Activated naive CD4-positive, alpha-beta T cell treated with anti-CD3 and anti-CD28 coated beads, Interleukin-2, amount 10 ng/mL, durations not matched to agents 7 days and 5 days (primary cell): Measurements from ENCODE around the gene MAGEC1.
"Not testable (repeated sequence)": the region's sequence is repeated elsewhere in the genome, so short reads cannot be mapped to it uniquely, and the experiment has no call there.

Source experiments
- CTCF ChIA-PET: fragments of 350-600 bp; sonication (Branson Sonifier 250); formaldehyde crosslinking; loops from one replicate; lab custom pipeline; 2021; ENCODE audit warnings: antibody characterized with exemption; lab: Charles Lee
- DNase-seq: peaks from one replicate; pipeline ENCODE4 v3.0.0-alpha.2; 2020
- H3K27ac Mint-ChIP-seq: one replicate; pipeline ENCODE4 v1.8.0; 2021; ENCODE audit warnings: mild to moderate bottlenecking, moderate library complexity, mixed read lengths
- H3K27me3 Mint-ChIP-seq: one replicate; pipeline ENCODE4 v1.8.0; 2021; ENCODE audit warnings: mild to moderate bottlenecking, mixed read lengths
- H3K36me3 Mint-ChIP-seq: one replicate; pipeline ENCODE4 v1.8.0; 2021; ENCODE audit warnings: mixed read lengths
- H3K4me1 Mint-ChIP-seq: one replicate; pipeline ENCODE4 v1.8.0; 2021; ENCODE audit warnings: mixed read lengths
- H3K4me3 Mint-ChIP-seq: one replicate; pipeline ENCODE4 v1.8.0; 2021; ENCODE audit warnings: mild to moderate bottlenecking, moderate library complexity, mixed read lengths
- H3K9me3 Mint-ChIP-seq: one replicate; pipeline ENCODE4 v1.8.0; 2021; ENCODE audit warnings: mixed read lengths

The MAGEC1 gene, protein sequence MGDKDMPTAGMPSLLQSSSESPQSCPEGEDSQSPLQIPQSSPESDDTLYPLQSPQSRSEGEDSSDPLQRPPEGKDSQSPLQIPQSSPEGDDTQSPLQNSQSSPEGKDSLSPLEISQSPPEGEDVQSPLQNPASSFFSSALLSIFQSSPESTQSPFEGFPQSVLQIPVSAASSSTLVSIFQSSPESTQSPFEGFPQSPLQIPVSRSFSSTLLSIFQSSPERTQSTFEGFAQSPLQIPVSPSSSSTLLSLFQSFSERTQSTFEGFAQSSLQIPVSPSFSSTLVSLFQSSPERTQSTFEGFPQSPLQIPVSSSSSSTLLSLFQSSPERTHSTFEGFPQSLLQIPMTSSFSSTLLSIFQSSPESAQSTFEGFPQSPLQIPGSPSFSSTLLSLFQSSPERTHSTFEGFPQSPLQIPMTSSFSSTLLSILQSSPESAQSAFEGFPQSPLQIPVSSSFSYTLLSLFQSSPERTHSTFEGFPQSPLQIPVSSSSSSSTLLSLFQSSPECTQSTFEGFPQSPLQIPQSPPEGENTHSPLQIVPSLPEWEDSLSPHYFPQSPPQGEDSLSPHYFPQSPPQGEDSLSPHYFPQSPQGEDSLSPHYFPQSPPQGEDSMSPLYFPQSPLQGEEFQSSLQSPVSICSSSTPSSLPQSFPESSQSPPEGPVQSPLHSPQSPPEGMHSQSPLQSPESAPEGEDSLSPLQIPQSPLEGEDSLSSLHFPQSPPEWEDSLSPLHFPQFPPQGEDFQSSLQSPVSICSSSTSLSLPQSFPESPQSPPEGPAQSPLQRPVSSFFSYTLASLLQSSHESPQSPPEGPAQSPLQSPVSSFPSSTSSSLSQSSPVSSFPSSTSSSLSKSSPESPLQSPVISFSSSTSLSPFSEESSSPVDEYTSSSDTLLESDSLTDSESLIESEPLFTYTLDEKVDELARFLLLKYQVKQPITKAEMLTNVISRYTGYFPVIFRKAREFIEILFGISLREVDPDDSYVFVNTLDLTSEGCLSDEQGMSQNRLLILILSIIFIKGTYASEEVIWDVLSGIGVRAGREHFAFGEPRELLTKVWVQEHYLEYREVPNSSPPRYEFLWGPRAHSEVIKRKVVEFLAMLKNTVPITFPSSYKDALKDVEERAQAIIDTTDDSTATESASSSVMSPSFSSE

DNA sequence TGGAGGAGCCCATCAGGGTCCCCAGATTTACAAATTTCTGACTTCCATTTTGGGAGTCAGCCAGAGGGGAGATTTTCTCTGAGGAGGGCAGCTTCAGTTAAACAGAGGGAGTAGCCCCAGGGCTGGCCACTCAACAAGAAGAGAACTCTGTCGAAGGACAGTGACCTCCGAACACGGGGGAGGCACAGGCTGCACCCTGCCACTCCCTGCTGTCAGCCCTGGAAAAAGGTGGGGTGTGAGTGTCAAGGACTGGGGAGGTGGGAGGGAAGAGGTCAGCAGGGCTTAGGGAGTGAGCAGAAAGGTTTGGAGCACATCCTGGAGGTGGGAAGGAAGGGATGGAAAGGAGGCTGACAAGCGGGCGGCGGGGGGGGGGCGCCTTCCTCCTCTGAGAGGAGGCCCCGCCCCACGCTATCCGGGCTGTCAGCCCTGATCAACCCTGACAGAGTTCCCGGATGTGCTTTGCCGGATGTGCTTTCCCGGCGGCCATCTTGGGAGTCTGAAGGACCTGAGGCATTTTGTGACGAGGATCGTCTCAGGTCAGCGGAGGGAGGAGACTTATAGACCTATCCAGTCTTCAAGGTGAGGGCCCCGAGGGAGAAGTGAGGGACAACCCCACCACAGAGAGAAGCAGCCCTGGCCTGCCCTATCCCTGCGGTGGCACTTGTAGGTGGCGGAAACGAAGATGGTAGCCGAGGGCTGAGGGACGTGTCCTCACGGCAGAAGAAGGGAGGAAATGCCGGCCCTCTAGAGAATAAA lies at the start of gene MAGEC1:
Gene MAGEC1 (plus strand): TSS at position 495 of the 756 bp plus-strand sequence. CDS start 1,179 bp downstream, outside the sequence.
- H3K4me1 Mint-ChIP-seq = no peaks in the 10 kb centered on the region
- no peak for DNase-seq
- peaks cover 4% of the 10 kb centered on the region for H3K9me3 Mint-ChIP-seq
- H3K36me3 Mint-ChIP-seq = no peaks in the 10 kb centered on the region
- H3K4me3 Mint-ChIP-seq = no peak within 1 kb of the TSS
- CTCF ChIA-PET = no interaction called here
- no peak within 1 kb of the TSS for H3K27ac Mint-ChIP-seq
- H3K27me3 Mint-ChIP-seq = no peaks in the 10 kb centered on the region

DNA sequence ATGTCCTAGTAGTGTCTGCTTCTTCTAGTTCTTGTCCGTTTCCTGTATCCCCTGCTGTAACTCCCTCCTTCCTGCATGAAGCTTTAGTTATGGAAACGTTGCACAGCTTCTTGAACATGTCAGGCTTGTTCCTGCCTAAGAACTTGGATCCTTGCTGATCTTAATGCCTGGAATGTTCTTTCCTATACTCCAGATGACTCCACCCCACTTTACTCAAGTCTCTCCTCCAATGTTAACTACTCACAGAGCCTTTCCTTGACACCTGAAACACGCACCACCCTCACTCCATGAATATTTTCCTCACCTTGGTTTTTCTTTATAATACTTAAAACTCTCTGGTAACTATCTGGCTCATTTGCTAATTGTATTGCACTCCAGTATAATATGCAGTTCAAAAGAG lies 46.2 kb upstream of the MAGEC1 start:
- H3K9me3 Mint-ChIP-seq = no peaks in the 10 kb centered on the region
- H3K4me1 Mint-ChIP-seq = no peaks in the 10 kb centered on the region
- no peaks in the 10 kb centered on the region for H3K27me3 Mint-ChIP-seq
- no peak overlapping the region for H3K4me3 Mint-ChIP-seq
- H3K36me3 Mint-ChIP-seq = no peaks in the 10 kb centered on the region
- CTCF ChIA-PET = no interaction called here
- DNase-seq = no peak
- H3K27ac Mint-ChIP-seq = no peak overlapping the region

DNA sequence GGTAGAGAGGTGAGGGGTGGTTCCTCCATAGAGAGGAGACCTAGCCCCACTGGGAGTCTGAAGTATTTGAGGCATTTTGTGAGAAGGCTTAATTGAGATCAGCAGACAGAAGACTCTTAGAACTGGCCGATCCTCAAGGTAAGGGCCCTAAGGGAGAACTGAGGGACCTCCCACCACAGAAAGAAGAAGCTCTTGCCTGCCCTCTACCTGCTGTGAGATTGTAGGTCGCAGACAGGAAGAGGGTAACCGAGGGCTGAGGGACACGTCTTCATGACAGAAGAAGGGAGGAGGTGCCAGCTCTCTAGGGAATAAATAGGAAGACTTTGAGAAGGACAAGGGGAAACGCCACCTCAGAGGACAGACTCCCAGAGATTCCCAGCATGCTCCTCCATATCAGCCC lies 24.1 kb upstream of the MAGEC1 start:
- H3K4me3 Mint-ChIP-seq = no peak overlapping the region
- no peaks in the 10 kb centered on the region for H3K36me3 Mint-ChIP-seq
- H3K9me3 Mint-ChIP-seq = no peaks in the 10 kb centered on the region
- no peaks in the 10 kb centered on the region for H3K27me3 Mint-ChIP-seq
- DNase-seq = no peak
- H3K4me1 Mint-ChIP-seq = no peaks in the 10 kb centered on the region
- no peak overlapping the region for H3K27ac Mint-ChIP-seq
- CTCF ChIA-PET = no interaction called here

DNA sequence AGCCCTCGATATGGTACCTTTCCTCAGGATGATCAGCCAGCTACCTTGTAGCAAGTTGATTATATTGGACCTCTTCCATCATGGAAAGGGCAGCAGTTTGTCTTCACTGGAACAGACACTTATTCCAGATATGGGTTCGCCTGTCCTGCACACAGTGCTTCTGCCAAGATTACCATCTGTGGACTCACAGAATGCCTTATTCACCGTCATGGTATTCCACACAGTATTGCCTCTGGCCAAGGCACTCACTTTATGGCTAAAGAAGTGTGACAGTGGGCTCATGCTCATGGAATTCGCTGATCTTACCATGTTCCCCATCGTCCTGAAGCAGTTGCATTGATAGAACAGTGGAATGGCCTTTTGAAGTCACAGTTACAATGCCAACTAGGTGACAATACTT lies 14.9 kb upstream of the MAGEC1 start:
- H3K27ac Mint-ChIP-seq, H3K9me3 Mint-ChIP-seq, H3K27me3 Mint-ChIP-seq, H3K36me3 Mint-ChIP-seq, CTCF ChIA-PET, H3K4me3 Mint-ChIP-seq, DNase-seq, H3K4me1 Mint-ChIP-seq: not testable (repeated sequence)

DNA sequence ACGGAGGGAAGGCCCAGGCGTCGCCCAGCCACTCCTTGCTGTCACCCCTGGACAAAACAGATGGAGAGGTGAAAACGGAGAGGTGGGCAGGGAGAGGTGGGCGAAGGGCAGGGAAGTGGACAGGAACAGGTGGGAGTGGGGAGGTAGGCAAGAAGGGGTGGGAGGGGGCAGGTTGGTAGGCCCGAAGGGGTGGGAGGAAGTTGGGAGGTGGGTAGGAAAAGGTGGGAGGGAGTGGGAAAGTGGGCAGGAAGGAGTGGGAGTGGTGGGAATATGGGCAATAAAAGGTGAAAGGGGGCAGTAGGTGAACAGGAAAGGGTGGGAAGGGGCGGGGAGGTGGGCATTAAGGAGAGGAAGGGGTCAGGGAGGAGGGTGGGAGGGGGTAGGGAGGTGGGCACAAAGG lies 9.0 kb upstream of the MAGEC1 start:
- peaks cover 2% of the 10 kb centered on the region for H3K9me3 Mint-ChIP-seq
- no peaks in the 10 kb centered on the region for H3K27me3 Mint-ChIP-seq
- DNase-seq = no peak

DNA sequence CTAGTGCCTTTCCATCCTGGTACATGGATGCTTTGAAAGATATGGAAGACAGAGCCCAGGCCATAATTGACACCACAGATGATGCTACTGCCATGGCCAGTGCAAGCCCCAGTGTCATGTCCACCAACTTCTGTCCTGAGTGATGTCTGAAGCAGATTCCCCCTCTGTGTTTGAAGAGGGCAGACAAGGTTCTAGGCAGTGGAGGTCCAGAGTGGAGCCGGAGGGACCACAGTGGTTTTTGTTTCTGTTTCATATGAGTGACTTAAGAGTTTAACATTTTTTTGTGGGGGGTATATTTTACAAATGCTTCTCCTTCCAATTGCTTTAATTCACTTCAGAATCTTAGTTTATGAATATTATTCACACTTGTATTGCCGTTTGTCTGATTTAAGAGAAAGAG lies 6.0 kb upstream of the MAGEC1 start:
- Mint-ChIP-seq H3K36me3 (no peaks in the 10 kb centered on the region), H3K27ac (no peak overlapping the region), H3K27me3 (no peaks in the 10 kb centered on the region), H3K4me3 (no peak overlapping the region), H3K4me1 (no peaks in the 10 kb centered on the region), H3K9me3 (peaks cover 2% of the 10 kb centered on the region)
- CTCF ChIA-PET = no interaction called here
- DNase-seq = no peak

More for the DNA sequence above, 9.0 kb upstream of the MAGEC1 start:
- Mint-ChIP-seq H3K4me1 (no peaks in the 10 kb centered on the region), H3K36me3 (no peaks in the 10 kb centered on the region), H3K4me3 (no peak overlapping the region), H3K27ac (no peak overlapping the region)
- CTCF ChIA-PET = no interaction called here

DNA sequence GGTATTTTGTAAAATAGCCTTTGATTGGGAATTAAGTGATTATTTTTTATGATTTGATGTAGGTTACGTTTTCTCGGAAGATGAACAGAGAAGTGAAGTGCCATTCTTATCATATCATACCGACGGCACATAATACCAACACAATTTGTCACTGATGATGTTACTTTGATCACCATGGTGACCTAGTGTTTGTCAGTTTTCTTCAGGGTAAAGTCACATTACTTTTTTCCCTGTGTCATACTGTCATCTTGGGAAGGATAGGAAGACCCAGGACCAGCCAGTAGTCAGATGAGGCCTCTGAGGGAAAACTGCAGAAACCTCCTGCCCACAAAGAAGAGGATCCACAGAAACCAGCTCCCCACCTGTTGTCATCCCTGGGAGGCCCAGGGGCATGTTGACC lies 1.3 kb upstream of the MAGEC1 start:
- peaks cover 4% of the 10 kb centered on the region for H3K9me3 Mint-ChIP-seq
- no peak for DNase-seq
- no peaks in the 10 kb centered on the region for H3K27me3 Mint-ChIP-seq
- no peak overlapping the region for H3K4me3 Mint-ChIP-seq
- no peak overlapping the region for H3K27ac Mint-ChIP-seq
- CTCF ChIA-PET = no interaction called here
- H3K4me1 Mint-ChIP-seq = no peaks in the 10 kb centered on the region
- no peaks in the 10 kb centered on the region for H3K36me3 Mint-ChIP-seq

DNA sequence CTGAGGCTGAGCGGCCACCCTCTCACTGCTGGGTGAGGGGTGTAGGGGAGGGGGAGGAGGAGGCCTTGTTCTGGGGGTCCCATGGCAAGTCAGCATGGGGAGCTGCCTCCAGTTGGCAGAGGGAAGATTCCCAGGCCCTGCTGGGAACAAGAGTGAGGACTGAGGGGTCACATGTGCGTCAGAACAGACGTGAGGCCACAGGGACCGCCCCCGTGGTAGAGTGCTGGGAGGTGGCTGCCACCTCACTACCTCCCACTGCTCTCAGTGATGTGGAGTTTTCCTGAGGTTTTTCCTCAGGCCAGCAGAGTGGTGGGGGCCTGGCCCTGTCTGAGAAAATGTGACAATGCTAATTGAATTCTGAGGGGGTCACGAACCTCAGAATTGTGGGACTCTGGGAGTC lies 568 bp downstream of the MAGEC1 start:
- H3K4me3 Mint-ChIP-seq = no peak overlapping the region
- H3K4me1 Mint-ChIP-seq = no peaks in the 10 kb centered on the region
- CTCF ChIA-PET = no interaction called here
- peaks cover 4% of the 10 kb centered on the region for H3K9me3 Mint-ChIP-seq
- H3K27me3 Mint-ChIP-seq = no peaks in the 10 kb centered on the region
- no peak for DNase-seq
- H3K27ac Mint-ChIP-seq = no peak overlapping the region
- H3K36me3 Mint-ChIP-seq = no peaks in the 10 kb centered on the region

DNA sequence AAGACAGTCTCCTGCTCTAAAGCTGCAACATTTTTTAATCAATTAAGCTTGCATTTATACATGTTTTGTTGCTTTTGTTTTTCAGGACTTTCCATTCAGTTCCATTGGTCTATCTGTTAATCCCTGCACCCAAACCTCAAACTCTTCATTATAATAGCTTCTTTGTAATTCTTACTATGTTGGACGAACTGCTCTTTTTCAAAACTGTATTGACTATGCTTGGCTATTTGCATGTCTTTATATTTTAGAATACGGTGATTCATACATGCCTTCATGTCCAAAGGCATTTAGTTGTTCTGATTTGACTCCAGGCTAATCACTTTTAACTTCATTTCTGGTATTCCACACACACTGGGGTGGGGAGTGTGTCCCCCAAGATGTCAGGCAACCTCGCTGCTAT lies 14.1 kb downstream of the MAGEC1 start:
- Mint-ChIP-seq H3K9me3 (peaks cover 2% of the 10 kb centered on the region), H3K27ac (no peak overlapping the region), H3K4me1 (no peaks in the 10 kb centered on the region), H3K4me3 (no peak overlapping the region), H3K27me3 (no peaks in the 10 kb centered on the region), H3K36me3 (no peaks in the 10 kb centered on the region)
- CTCF ChIA-PET = no interaction called here
- no peak for DNase-seq

DNA sequence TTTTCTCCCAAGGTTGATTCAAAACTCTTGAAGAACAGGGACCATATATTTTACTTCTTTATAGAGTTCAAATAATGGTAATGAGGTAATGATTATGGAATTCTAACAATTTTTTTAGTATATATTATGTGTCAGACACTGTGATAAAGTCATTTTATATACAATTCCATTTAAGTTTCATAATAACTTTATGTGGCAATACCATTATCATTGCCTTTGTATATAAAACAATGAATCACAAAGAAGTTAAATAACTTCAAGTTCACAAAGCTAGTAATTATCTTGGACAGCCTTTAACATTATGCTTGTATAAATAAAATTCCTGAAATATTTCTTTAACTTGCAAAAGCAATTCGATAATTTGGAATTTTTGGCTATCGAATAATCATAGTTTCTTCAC lies 20.6 kb downstream of the MAGEC1 start:
- DNase-seq = no peak

DNA sequence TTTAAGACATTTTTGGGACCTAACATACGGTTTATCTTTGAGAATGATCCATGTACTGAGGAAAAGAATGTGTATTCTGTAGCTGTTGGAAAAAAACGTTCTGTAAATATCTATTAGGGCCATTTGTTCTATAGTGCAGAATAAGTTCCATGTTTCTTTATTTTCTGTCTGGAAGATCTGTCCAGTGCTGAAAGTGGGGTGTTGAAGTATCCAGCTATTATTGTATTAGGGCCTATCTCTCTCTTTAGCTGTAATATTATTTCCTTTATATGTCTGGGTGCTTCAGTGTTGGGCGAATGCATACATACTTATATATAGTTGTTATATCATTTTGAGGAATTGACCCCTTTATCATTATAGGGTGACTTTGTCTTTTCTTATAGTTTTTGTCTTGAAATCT lies 24.7 kb downstream of the MAGEC1 start:
- Mint-ChIP-seq H3K36me3 (no peaks in the 10 kb centered on the region), H3K4me3 (no peak overlapping the region), H3K9me3 (no peaks in the 10 kb centered on the region), H3K27ac (no peak overlapping the region), H3K4me1 (no peaks in the 10 kb centered on the region), H3K27me3 (no peaks in the 10 kb centered on the region)
- no peak for DNase-seq
- CTCF ChIA-PET = no interaction called here

More for the DNA sequence above, 20.6 kb downstream of the MAGEC1 start:
- Mint-ChIP-seq H3K27me3 (no peaks in the 10 kb centered on the region), H3K4me1 (no peaks in the 10 kb centered on the region), H3K36me3 (no peaks in the 10 kb centered on the region), H3K27ac (no peak overlapping the region), H3K4me3 (no peak overlapping the region), H3K9me3 (no peaks in the 10 kb centered on the region)
- CTCF ChIA-PET = no interaction called here

DNA sequence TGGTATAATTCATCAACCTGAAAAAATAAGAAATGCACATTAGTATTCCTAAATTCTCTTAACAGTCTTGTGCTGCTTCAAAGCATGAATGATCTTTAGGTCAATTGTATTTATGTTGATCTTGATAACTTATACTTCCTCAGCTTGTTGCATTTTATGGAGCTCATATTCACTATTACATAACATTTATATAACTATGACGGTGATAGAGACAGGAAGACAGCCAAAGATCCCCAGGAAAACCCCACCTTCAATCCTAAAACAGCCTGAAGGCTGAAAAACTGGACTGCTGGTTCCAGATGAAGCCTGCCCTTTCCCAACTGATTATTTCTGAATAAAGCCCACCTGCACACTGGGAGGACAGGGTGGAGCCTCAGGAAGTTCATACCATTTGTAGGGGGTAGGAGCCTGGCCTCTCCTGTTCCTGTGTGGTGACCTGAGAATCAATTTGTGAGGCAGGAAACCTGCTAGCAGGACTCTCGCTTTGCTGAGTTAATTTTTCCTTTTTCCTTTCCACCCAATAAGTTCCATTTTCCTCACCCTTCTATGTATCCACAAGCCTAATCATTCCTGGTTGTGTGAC lies 30.5 kb downstream of the MAGEC1 start:
- Mint-ChIP-seq H3K9me3 (no peaks in the 10 kb centered on the region), H3K36me3 (no peaks in the 10 kb centered on the region), H3K4me3 (no peak overlapping the region), H3K4me1 (no peaks in the 10 kb centered on the region), H3K27me3 (no peaks in the 10 kb centered on the region), H3K27ac (no peak overlapping the region)
- CTCF ChIA-PET = no interaction called here
- no peak for DNase-seq

DNA sequence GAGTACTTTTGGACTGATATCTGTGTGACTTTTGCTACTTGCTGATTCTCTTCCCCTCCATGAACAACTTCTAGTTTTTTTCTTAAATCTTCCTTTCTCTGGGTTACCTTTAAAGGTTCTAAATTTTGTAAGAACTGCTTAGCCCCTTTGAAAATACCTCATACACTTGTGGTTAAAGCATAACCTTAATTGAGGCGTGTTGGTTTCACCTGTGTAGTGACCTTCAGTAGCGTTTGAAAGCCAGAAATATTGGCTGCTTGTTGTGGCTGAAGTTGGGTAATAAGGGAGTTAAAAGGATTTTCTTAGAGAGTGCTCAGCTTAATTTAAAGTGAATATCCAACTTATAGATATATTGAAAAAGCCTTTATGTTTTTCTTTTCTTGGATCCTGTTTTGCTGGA lies 32.0 kb downstream of the MAGEC1 start:
- Mint-ChIP-seq H3K27ac (no peak overlapping the region), H3K4me3 (no peak overlapping the region), H3K36me3 (no peaks in the 10 kb centered on the region), H3K27me3 (no peaks in the 10 kb centered on the region), H3K4me1 (no peaks in the 10 kb centered on the region), H3K9me3 (no peaks in the 10 kb centered on the region)
- CTCF ChIA-PET = no interaction called here
- no peak for DNase-seq

DNA sequence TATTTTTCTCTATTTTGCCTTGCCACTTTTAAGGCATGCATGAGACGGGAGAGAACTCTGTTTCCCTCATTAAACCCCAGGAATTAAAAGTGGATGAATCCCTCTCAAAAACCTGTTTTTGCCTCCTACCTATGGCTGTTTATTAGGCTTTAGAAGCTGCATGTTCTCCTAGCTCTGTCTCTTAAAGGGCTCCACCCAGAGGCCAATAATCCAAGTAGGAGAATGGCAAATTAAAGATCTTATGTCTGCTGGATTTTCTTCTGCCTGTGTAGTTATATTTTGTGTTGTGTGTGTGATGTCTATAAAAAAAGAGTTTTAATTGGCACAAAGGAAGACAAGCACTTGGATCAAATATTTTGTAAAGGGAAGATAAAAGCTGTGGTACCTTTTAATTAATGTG lies 32.4 kb downstream of the MAGEC1 start:
- CTCF ChIA-PET = no interaction called here
- Mint-ChIP-seq H3K27ac (no peak overlapping the region), H3K9me3 (no peaks in the 10 kb centered on the region), H3K4me3 (no peak overlapping the region), H3K27me3 (no peaks in the 10 kb centered on the region), H3K4me1 (no peaks in the 10 kb centered on the region), H3K36me3 (no peaks in the 10 kb centered on the region)
- no peak for DNase-seq
